Effector memory CD4-positive, alpha-beta T cell (primary cell): ENCODE results near the gene RPS6KL1.

Source experiments
- DNase-seq, 3 donors: peaks; one replicate each; pipeline ENCODE4 v3.0.0-alpha.2; 2020
- H3K27ac ChIP-seq: 2 replicates; pipeline ENCODE4 v1.7.0; 2013; ENCODE audit warnings: mild to moderate bottlenecking, low read length, moderate library complexity; ENCODE audit not compliant: insufficient read depth, poor library complexity, severe bottlenecking
- H3K27me3 ChIP-seq: replicated peaks from 2 replicates; pipeline ENCODE4 v1.7.0; 2013; ENCODE audit warnings: mild to moderate bottlenecking, low read length; ENCODE audit not compliant: insufficient read depth, control insufficient read depth, poor library complexity, severe bottlenecking
- H3K36me3 ChIP-seq: 2 replicates; pipeline ENCODE4 v1.7.0; 2013; ENCODE audit warnings: mild to moderate bottlenecking, low read length, moderate library complexity; ENCODE audit not compliant: control insufficient read depth, insufficient read depth
- H3K4me1 ChIP-seq: 2 replicates; pipeline ENCODE4 v1.7.0; 2013; ENCODE audit warnings: low read length, mild to moderate bottlenecking; ENCODE audit not compliant: control insufficient read depth, insufficient read depth, poor library complexity, severe bottlenecking
- H3K4me3 ChIP-seq: 2 replicates; pipeline ENCODE4 v1.7.0; 2013; ENCODE audit warnings: low read length, low read depth, mild to moderate bottlenecking; ENCODE audit not compliant: insufficient read depth, poor library complexity, severe bottlenecking
- H3K9me3 ChIP-seq: 2 replicates; pipeline ENCODE4 v1.7.0; 2013; ENCODE audit warnings: mild to moderate bottlenecking, low read length, moderate library complexity; ENCODE audit not compliant: control insufficient read depth

RPS6KL1 gene

DNA sequence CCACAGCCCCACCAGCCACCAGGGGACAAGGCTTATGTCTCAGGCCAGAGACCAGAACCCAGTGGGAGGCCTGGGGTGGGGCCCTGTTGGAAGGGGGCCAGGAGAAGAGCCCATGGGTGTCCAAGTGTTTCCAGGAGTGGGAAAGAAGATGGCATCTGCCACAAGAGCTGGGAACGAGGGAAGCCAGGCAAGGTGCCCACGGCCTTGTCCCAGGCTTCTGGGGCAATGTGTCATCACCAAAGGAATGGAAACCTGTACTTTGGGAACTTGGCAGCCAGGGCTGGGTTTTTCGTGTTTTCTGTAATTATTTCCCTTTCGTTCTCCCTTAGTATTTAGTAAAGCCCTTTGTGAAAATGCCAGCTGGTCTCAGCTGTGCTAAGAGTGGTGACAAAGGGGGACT, 37.7 kb upstream of the RPS6KL1 start:
- Histone ChIP-seq H3K4me1 (no peaks in the 10 kb centered on the region), H3K27ac (no peak overlapping the region), H3K9me3 (no peaks in the 10 kb centered on the region), H3K36me3 (no peaks in the 10 kb centered on the region), H3K27me3 (no peaks in the 10 kb centered on the region), H3K4me3 (no peak overlapping the region)
- DNase-seq: no peak

DNA sequence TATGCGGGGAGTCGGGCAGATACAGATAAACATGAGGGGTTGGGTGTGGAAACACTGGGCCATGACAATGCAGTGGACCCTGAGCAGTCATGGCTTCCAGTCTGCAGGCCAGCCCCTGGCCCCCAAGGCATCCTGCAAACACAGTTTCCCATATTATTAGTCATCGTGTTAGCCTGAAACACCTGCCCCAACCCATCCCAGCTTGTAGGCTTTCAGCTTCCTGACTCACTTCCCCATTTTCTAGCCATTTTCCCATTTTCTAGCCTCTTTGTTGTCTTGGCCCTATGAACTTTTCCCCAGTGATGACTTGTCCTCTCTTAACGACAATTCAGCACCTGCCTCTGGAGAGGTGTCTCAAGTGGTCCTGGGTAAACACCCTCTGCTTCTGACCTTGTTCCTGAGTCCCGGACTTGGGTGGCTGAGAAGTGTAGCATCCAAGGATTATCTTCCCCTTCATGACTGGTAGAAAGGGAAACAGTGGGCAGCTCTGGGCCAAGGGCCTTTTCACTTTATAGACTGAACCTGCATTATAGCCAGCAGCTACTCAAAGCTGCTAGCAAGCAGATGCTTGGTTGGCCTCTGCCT, 36.6 kb upstream of the RPS6KL1 start:
- Histone ChIP-seq H3K27me3 (no peaks in the 10 kb centered on the region), H3K9me3 (no peaks in the 10 kb centered on the region), H3K4me1 (peaks cover 3% of the 10 kb centered on the region), H3K27ac (no peak overlapping the region), H3K4me3 (no peak overlapping the region), H3K36me3 (no peaks in the 10 kb centered on the region)
- DNase-seq: no peak

DNA sequence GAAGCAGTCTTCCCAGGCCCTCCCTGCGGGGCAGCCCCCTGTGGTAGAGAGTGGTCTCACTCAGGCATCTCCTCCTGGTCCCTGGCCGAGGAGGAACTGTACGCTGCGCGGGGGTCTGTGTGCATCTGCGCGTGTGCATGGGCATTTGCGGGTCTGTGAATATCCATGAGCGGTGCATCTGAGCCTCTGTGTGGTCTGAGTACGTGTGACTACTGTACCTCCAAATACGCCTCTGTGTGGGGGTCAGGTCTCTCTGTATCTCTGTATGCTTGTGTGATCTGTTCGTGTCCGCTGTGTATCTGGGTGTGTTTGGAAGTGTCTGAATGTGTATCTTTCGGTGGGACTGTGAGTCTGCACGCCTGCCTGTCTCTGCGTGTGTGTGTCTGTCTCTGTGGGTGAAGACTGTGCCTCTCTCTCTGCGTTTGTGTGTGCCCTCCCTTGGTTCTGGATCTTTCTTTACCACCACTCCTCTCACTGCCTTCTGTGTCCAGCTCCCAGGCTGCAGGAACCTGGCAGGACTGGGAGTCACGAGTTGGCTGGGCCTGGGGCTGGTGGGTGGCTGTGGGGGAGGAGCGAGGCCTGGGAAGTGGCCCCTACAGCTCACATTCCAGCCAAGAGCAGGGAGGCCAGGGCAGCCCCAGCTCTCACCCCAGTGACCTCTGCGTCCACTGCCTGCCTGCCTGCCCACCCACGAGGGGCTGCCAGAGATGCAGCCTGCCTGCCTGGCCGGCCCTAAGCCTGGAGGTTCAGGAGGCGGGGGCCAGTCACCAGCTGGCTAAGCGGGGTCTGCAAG, 33.4 kb upstream of the RPS6KL1 start:
- no peak overlapping the region for H3K4me3 ChIP-seq
- no peak overlapping the region for H3K27ac ChIP-seq
- no peaks in the 10 kb centered on the region for H3K9me3 ChIP-seq
- H3K27me3 ChIP-seq: no peaks in the 10 kb centered on the region
- peaks cover 3% of the 10 kb centered on the region for H3K4me1 ChIP-seq
- no peaks in the 10 kb centered on the region for H3K36me3 ChIP-seq
- DNase-seq: no peak

DNA sequence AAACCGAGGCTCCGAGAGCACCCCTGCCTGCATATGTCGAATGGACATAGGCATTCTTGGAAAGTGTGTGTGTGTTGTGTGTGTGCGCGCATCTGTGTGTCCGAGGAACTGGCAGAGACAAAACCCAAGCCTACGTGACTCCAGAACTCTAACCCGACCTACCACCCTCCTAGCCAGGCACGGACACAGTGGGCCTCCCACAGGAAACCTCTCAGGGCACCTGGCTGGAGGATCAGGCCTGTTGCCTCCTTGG, 32.9 kb upstream of the RPS6KL1 start:
- DNase-seq: no peak
- Histone ChIP-seq H3K9me3 (no peaks in the 10 kb centered on the region), H3K4me1 (peaks cover 3% of the 10 kb centered on the region), H3K27me3 (no peaks in the 10 kb centered on the region), H3K36me3 (no peaks in the 10 kb centered on the region), H3K4me3 (no peak overlapping the region), H3K27ac (no peak overlapping the region)

DNA sequence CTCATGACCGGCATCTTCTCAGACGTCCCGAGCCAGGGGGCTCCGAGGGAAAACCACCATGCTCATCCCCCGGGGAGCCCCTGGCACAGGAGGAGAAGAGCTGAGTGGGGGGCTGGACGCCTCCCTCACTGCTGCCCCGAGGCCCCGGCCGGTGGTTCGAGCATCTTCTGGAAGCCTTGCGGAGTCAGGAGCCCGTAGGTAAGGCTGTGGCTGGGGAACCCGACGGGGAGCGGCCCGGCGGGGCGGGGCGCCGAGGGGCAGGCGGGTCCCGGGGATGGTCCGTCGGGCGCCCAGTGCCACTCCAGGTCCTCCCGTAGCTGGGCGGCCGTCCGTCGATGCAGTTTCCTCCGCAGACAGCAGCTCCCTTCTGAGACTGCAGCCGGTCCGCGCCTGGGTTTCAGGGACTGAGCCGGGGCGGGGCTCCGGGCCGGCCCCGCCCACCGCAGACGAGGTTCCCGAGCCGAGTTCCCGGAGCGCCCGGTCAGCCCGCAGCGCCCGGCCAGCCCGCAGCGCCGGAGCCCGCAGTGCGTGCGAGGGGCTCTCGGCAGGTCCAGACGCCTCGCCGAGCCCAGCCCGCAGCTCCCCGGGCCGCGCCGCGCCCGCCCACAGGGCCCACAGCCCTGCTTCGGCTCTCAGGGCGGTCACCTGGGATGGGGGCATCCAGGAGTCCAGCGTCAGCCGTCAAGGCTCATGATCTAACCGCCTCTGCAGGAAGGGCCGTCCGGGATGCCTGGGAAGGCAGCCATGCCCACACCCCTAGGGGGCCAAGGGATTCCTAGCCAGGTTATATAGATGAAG, 32.4 kb upstream of the RPS6KL1 start, which contains the start of gene PGF:
Gene PGF, minus strand, starts transcription at position 369 of the 798 bp plus-strand sequence. Its CDS starts 355 bp downstream, at position 14.
- no peak within 1 kb of the TSS for H3K27ac ChIP-seq
- no peaks in the 10 kb centered on the region for H3K27me3 ChIP-seq
- peak within 1 kb of the TSS; percentile 55 for H3K4me3 ChIP-seq
- peak in 2 of 3 donors; percentile 6 to 24 for DNase-seq
- no peaks in the 10 kb centered on the region for H3K36me3 ChIP-seq
- no peaks in the 10 kb centered on the region for H3K9me3 ChIP-seq
- H3K4me1 ChIP-seq: peaks cover 3% of the 10 kb centered on the region

DNA sequence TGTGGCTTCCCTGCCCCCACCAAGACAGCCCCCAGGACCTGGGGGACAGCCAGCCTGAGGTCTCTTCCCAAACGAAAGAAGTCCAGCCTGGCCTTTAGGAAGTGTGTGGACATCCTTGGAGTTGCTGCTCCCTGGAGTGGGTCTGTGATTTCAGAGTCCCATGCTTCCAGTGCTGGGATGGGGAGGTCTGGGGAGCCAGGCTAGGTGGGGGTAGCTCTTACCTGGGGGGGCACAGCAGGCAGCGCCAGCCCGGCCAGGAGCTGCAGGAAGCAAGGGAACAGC, 31.8 kb upstream of the RPS6KL1 start:
- H3K36me3 ChIP-seq: no peaks in the 10 kb centered on the region
- no peak for DNase-seq
- no peaks in the 10 kb centered on the region for H3K27me3 ChIP-seq
- peak overlapping the region; percentile 55 for H3K4me3 ChIP-seq
- H3K4me1 ChIP-seq: peaks cover 3% of the 10 kb centered on the region
- H3K9me3 ChIP-seq: no peaks in the 10 kb centered on the region
- H3K27ac ChIP-seq: no peak overlapping the region

DNA sequence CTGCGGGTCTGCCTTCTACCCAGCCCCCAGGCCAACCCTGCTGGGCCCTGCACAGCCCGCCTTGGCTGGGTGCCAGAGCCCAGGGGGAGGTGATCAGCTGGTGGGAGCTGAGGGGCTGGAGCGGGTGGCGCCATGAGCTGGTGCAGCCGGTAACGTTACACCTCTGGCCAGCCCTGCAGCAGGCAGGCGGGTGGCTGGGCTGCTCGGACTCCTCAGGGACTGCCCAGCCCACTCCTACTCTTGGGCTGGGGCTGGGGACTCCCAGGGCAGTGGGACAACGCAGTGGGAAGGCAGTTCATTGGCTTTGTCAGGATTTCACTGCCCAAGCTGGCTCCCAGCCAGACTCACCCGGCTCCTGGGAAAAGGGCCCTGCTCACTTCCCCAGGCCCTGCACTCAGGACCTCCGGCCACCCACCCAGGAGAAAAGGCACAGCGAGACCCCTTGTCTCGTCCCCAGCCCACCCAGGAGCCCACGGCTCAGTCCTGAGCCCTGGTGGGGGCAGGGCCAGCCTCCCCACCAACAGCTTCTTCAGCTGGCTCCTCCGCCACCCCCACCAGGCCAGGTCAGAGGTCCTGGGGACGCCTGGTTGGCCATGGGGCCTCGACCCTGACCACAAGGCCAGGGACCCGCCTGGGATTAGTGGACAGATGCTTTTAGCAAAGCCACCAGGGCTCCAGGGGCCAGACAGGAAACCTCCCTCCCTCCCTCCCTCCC, 31.3 kb upstream of the RPS6KL1 start:
- H3K36me3 ChIP-seq: no peaks in the 10 kb centered on the region
- H3K27ac ChIP-seq: no peak overlapping the region
- no peaks in the 10 kb centered on the region for H3K27me3 ChIP-seq
- H3K4me3 ChIP-seq: no peak overlapping the region
- H3K9me3 ChIP-seq: no peaks in the 10 kb centered on the region
- peaks cover 3% of the 10 kb centered on the region for H3K4me1 ChIP-seq
- DNase-seq: no peak

DNA sequence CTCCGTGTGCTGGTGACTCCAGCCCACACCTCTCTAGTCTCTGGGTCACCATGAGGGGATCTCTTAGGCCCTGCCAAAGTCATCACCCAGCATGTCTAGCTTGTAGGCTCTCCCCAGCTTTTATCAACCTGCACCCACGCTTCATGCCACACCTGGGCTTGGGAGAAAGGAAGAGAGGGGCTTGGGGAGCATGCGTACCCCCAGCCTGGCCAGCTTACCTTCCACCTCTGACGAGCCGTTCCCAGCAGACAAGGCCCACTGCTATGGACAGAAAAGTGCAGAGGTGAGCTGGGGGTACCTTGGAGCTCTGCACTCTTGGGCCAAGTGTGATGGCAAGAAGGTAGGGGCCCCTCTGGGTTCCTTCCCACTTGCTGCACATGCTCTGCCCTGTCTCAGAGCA, 30.6 kb upstream of the RPS6KL1 start:
- no peaks in the 10 kb centered on the region for H3K36me3 ChIP-seq
- no peaks in the 10 kb centered on the region for H3K9me3 ChIP-seq
- H3K4me1 ChIP-seq: peaks cover 3% of the 10 kb centered on the region
- DNase-seq: no peak
- no peaks in the 10 kb centered on the region for H3K27me3 ChIP-seq
- no peak overlapping the region for H3K27ac ChIP-seq
- H3K4me3 ChIP-seq: no peak overlapping the region

DNA sequence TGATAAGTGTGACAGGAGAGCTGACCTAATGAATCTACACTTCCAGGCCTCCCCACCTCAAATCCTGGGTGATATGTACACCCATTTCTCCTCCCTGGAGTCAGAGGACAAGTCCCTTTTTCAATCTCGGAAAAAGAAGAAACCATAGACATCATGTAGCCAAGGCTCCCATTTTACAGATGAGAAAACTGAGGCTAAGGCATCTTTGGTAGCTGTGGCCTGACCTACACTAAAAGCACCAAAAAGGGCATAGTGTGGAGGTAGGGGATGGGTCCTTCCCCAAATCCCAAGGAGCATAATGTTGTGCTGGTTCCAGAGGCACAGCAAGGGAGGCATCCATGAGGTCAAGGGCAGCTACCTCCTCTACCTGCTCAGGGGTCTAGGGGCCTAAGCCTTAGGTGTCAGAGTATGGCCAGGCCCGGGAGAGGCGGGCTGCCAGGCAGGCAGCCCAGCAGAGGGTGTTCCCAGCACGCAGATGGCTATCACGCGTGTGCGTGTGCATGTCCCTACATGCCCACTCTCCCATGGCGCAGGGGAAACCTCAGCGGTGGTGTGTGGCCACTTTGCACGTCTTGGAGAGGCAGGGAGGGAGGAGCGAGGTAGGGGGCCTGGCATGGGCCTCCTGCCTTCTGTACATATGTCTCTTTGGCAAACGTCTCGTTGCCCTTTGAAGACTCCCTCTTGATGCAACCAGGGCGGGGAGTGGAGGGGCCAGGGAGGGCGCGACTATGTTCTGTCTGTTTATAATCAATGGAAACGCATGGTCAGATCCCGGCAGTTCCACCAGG, 29.8 kb upstream of the RPS6KL1 start:
- H3K4me3 ChIP-seq: no peak overlapping the region
- no peaks in the 10 kb centered on the region for H3K36me3 ChIP-seq
- no peak for DNase-seq
- H3K9me3 ChIP-seq: no peaks in the 10 kb centered on the region
- no peaks in the 10 kb centered on the region for H3K27me3 ChIP-seq
- H3K27ac ChIP-seq: no peak overlapping the region
- H3K4me1 ChIP-seq: peaks cover 3% of the 10 kb centered on the region
